Large intestine (tissue), 3 donors: ENCODE results near the gene SUPV3L1. TPM values are rescaled to one million over a fixed set of nuclear protein-coding genes. Genes with fewer than 3 reads are reported as not detected.

Experiments used
- DNase-seq, 2 donors: peaks; one replicate each; pipeline versions ENCODE4 v3.0.0 to v3.0.0-alpha.2; 2013
- H3K27ac ChIP-seq: one replicate; pipeline ENCODE4 v1.5.1; 2013; ENCODE audit warnings: low read length
- H3K27me3 ChIP-seq: 2 replicates; pipeline ENCODE4 v1.6.1; 2013; ENCODE audit warnings: low read length; ENCODE audit not compliant: control insufficient read depth, insufficient read depth
- H3K36me3 ChIP-seq: 2 replicates; pipeline ENCODE4 v1.6.1; 2013; ENCODE audit warnings: low read length; ENCODE audit not compliant: control insufficient read depth, insufficient read depth
- H3K4me1 ChIP-seq: one replicate; pipeline ENCODE4 v1.6.1; 2013; ENCODE audit warnings: low read length; ENCODE audit not compliant: control insufficient read depth, insufficient read depth
- H3K4me3 ChIP-seq: one replicate; pipeline ENCODE4 v1.5.1; 2013; ENCODE audit warnings: low read length
- H3K9me3 ChIP-seq: one replicate; pipeline ENCODE4 v1.6.1; 2013; ENCODE audit warnings: mild to moderate bottlenecking, low read depth, low read length, moderate library complexity; ENCODE audit not compliant: control insufficient read depth
- WGBS: methylation state at CpG from one replicate; pipeline ENCODE4 v1.1.5; 2013; ENCODE audit warnings: low lambda C conversion rate; ENCODE audit not compliant: insufficient coverage; 5-methylcytosine and 5-hydroxymethylcytosine counted together
- polyA plus RNA-seq: library from polyadenylated mRNA; unstranded; fragments of 120-200 nt; gene quantifications from one replicate; pipeline ENCODE4 v1.2.1, GENCODE V29; 2013

The SUPV3L1 gene
- polyA plus RNA-seq, 1 donor: 35.5 TPM

- Histone ChIP-seq H3K4me1 (no peaks in the 10 kb centered on the region), H3K9me3 (no peaks in the 10 kb centered on the region), H3K4me3 (no peak overlapping the region), H3K27me3 (no peaks in the 10 kb centered on the region), H3K36me3 (peaks cover 50% of the 10 kb centered on the region), H3K27ac (no peak overlapping the region)
- no peak for DNase-seq
- WGBS: no CpG with 5 or more reads among the region's 11 CpGs
Observed at GRCh38 chr10:69240455-69240854, 60.4 kb downstream of the SUPV3L1 start.

GRCh38 chr10:69241575-69241974 is 61.5 kb downstream of the SUPV3L1 start:
- no peaks in the 10 kb centered on the region for H3K27me3 ChIP-seq
- DNase-seq: no peak
- no peaks in the 10 kb centered on the region for H3K9me3 ChIP-seq
- no peak overlapping the region for H3K27ac ChIP-seq
- no CpG with 5 or more reads among the region's 7 CpGs for WGBS
- H3K4me3 ChIP-seq: no peak overlapping the region
- H3K4me1 ChIP-seq: no peaks in the 10 kb centered on the region
- H3K36me3 ChIP-seq: peaks cover 61% of the 10 kb centered on the region

- 46% methylated on average over 2 of the region's 11 CpGs for WGBS
- Histone ChIP-seq H3K36me3 (peaks cover 65% of the 10 kb centered on the region), H3K4me1 (no peaks in the 10 kb centered on the region), H3K27me3 (no peaks in the 10 kb centered on the region), H3K4me3 (no peak overlapping the region), H3K9me3 (no peaks in the 10 kb centered on the region), H3K27ac (no peak overlapping the region)
- no peak for DNase-seq
Observed at GRCh38 chr10:69242040-69242851, 62.2 kb downstream of the SUPV3L1 start.

- Histone ChIP-seq H3K4me1 (no peaks in the 10 kb centered on the region), H3K4me3 (no peak overlapping the region), H3K9me3 (no peaks in the 10 kb centered on the region), H3K36me3 (peaks cover 70% of the 10 kb centered on the region), H3K27ac (no peak overlapping the region), H3K27me3 (no peaks in the 10 kb centered on the region)
- no CpG with 5 or more reads among the region's 5 CpGs for WGBS
- DNase-seq: no peak
Observed at GRCh38 chr10:69242852-69243212, 62.8 kb downstream of the SUPV3L1 start.

GRCh38 chr10:69243817-69244216 is 63.8 kb downstream of the SUPV3L1 start:
- WGBS: no CpG with 5 or more reads among the region's 10 CpGs
- Histone ChIP-seq H3K27me3 (no peaks in the 10 kb centered on the region), H3K4me1 (no peaks in the 10 kb centered on the region), H3K9me3 (peaks cover 3% of the 10 kb centered on the region), H3K27ac (no peak overlapping the region), H3K4me3 (no peak overlapping the region), H3K36me3 (peaks cover 74% of the 10 kb centered on the region)
- DNase-seq: no peak

- Histone ChIP-seq H3K9me3 (peaks cover 3% of the 10 kb centered on the region), H3K36me3 (peaks cover 77% of the 10 kb centered on the region), H3K4me3 (no peak overlapping the region), H3K27me3 (no peaks in the 10 kb centered on the region), H3K27ac (no peak overlapping the region), H3K4me1 (no peaks in the 10 kb centered on the region)
- no peak for DNase-seq
- WGBS: no CpG with 5 or more reads among the region's 5 CpGs
Observed at GRCh38 chr10:69246036-69246435, 66.0 kb downstream of the SUPV3L1 start.

- no peaks in the 10 kb centered on the region for H3K27me3 ChIP-seq
- DNase-seq: no peak
- H3K4me3 ChIP-seq: no peak overlapping the region
- peaks cover 77% of the 10 kb centered on the region for H3K36me3 ChIP-seq
- WGBS: no CpG with 5 or more reads among the region's 14 CpGs
- no peak overlapping the region for H3K27ac ChIP-seq
- peaks cover 3% of the 10 kb centered on the region for H3K9me3 ChIP-seq
- H3K4me1 ChIP-seq: no peaks in the 10 kb centered on the region
Observed at GRCh38 chr10:69246581-69247312, 66.7 kb downstream of the SUPV3L1 start.

GRCh38 chr10:69247313-69247710 is 67.3 kb downstream of the SUPV3L1 start:
- WGBS: no CpG with 5 or more reads among the region's 13 CpGs
- H3K36me3 ChIP-seq: peaks cover 79% of the 10 kb centered on the region
- no peak for DNase-seq

GRCh38 chr10:69248117-69248730 is 68.2 kb downstream of the SUPV3L1 start:
- no peak for DNase-seq
- no peak overlapping the region for H3K4me3 ChIP-seq
- no peaks in the 10 kb centered on the region for H3K4me1 ChIP-seq
- no CpG with 5 or more reads among the region's 24 CpGs for WGBS
- H3K27ac ChIP-seq: no peak overlapping the region
- H3K36me3 ChIP-seq: peaks cover 78% of the 10 kb centered on the region
- no peaks in the 10 kb centered on the region for H3K27me3 ChIP-seq
- H3K9me3 ChIP-seq: peaks cover 3% of the 10 kb centered on the region

More at GRCh38 chr10:69247313-69247710, 67.3 kb downstream of the SUPV3L1 start:
- no peak overlapping the region for H3K27ac ChIP-seq
- no peaks in the 10 kb centered on the region for H3K4me1 ChIP-seq
- H3K27me3 ChIP-seq: no peaks in the 10 kb centered on the region
- H3K4me3 ChIP-seq: no peak overlapping the region
- H3K9me3 ChIP-seq: peaks cover 3% of the 10 kb centered on the region

- Histone ChIP-seq H3K9me3 (peaks cover 3% of the 10 kb centered on the region), H3K27me3 (no peaks in the 10 kb centered on the region), H3K27ac (no peak overlapping the region), H3K4me1 (no peaks in the 10 kb centered on the region), H3K4me3 (no peak overlapping the region), H3K36me3 (peaks cover 74% of the 10 kb centered on the region)
- no CpG with 5 or more reads among the region's 14 CpGs for WGBS
- no peak for DNase-seq
Observed at GRCh38 chr10:69250041-69250440, 70.0 kb downstream of the SUPV3L1 start.
